PC-9 (cell line): ENCODE results near the gene TAS2R4.
"Not testable (repeated sequence)": the region's sequence is repeated elsewhere in the genome, so short reads cannot be mapped to it uniquely, and the experiment has no call there.

Source experiments
- CTCF ChIP-seq: fragments of 200-600 bp; sonication (generic); conservative IDR thresholded peaks from 2 replicates; pipeline ENCODE4 v1.6.1; 2017; ENCODE audit warnings: mixed run types, antibody characterized with exemption, mild to moderate bottlenecking, moderate library complexity
- EZH2 ChIP-seq: fragments of 200-600 bp; sonication (generic); IDR thresholded peaks from 2 replicates; pipeline ENCODE4 v1.8.0; 2017; ENCODE audit warnings: antibody characterized with exemption, low read depth

GRCh38 chr7:141822432-141822831 lies 46.0 kb downstream of the TAS2R4 start:
- not testable (repeated sequence) for TF ChIP-seq CTCF, EZH2
